ENCODE data around the gene DES. TPM values are rescaled to one million over a fixed set of nuclear protein-coding genes. Genes with fewer than 3 reads are reported as not detected.
A peak's percentile ranks its signal among the peaks of the same experiment; 100 is the strongest.

Gene DES
- total and polyA plus RNA-seq, 9 of the 15 experiments (the other 6 are each of a cell fraction or from before 2014, with no cell fraction given): 2.5 to 58.9 (median 21.9) TPM

DNA sequence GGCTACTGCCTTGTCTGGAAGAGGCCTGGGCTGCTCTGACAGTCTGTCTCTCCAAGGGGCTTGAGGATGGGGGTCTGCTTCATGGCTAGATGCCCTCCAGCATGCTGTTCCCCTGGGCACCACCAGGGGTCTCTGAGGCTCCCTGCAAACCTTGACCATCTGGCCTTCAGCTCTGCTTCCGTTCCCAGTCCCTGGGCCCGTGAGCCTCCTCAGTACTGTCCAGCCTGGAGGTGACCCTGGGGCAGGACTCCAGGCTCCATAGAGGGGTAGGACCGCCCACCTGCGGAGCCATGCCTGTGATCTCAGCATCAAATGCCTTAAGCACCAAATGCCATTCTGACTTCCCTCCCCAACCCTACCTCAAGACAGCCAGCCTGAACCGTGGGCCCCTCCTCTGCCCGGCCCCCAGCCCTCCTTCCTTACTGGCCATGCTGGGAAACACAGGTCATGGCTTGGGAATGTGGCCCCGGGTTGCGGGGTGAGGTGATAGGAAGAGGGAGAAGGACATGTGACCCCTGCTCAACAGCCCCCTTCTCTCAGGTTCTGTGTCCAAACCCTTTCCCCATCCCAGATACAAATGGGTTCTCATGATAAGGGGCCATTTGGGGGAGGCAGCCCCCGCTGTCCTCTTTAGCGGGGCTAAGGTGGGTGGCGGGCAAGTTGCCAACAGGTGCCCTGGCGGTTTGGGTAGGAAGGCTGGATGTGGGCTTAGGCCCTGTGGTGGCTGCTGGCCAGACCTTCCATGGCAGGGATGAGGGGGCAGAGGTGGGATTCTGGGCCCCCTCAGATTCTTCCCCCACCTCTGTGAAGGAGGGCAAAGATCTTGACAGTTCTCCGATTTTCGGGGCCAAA is 41.5 kb downstream of the DES start (continued):
- TF ChIP-seq ZBTB7A (IDR thresholded peaks at IDR 0.05; ENCODE audit: borderline replicate concordance, control insufficient read depth, low read depth, low read length) (peak; percentile 81), BRD9 (IDR thresholded peaks at IDR 0.05; ENCODE audit: low read depth, partially characterized antibody) (peak; percentile 48), RBFOX2 (IDR thresholded peaks at IDR 0.05; ENCODE audit: low read depth, low read length) (peak; percentile 33; the same call in 1 of the 2 replicates), NFRKB (IDR thresholded peaks at IDR 0.05; ENCODE audit: low read depth) (peak; percentile 38; the same call in 1 of the 2 replicates), TCF3 (CRISPR knock-in tag; IDR thresholded peaks at IDR 0.05) (peak; percentile 9; the same call in 1 of the 2 replicates), ZFX (CRISPR knock-in tag; IDR thresholded peaks at IDR 0.05) (peak; percentile 41), FOXP1 (CRISPR knock-in tag; IDR thresholded peaks at IDR 0.05) (no peak), NR2C2 (CRISPR knock-in tag; IDR thresholded peaks at IDR 0.05) (no peak), NR2C2 (tag; IDR thresholded peaks at IDR 0.05) (no peak), RCOR1 (IDR thresholded peaks at IDR 0.05; ENCODE audit: borderline replicate concordance in 1 of 2, low read depth in 2 of 2, low read length in 2 of 2) (peak in 1 of 2 experiments; percentile 38; a peak in 1 of 4 replicates), ETV1 (tag; conservative IDR thresholded peaks at IDR 0.05; ENCODE audit: low read depth) (peak; percentile 70), CTBP1 (IDR thresholded peaks at IDR 0.05; ENCODE audit: borderline replicate concordance) (0 out of 2 replicates have a peak, but pooled peaks have one; percentile 25), NBN (IDR thresholded peaks at IDR 0.05; ENCODE audit: low read depth) (no peak)

Measured in K562 (cell line).